ENCODE results near the gene TGM5. TPM values are rescaled to one million over a fixed set of nuclear protein-coding genes. Genes with fewer than 3 reads are reported as not detected.

Gene TGM5
- total and polyA plus RNA-seq, 2 donors (not counting 3 experiments of a cell fraction or from before 2014, with no cell fraction given) = not detected

GRCh38 chr15:43212951-43213350 lies 53.8 kb downstream of the TGM5 start:
- no peaks in the 10 kb centered on the region for H3K79me2 ChIP-seq (ENCODE audit: control insufficient read depth, insufficient read depth, low read length)
- H3K9me1 ChIP-seq (replicated peaks; ENCODE audit: control insufficient read depth, extremely low read depth, insufficient read depth, low read length) = no peaks in the 10 kb centered on the region
- H3K27ac ChIP-seq (ENCODE audit: insufficient read depth, low read depth, low read length) = no peak overlapping the region
- no peaks in the 10 kb centered on the region for H4K20me1 ChIP-seq (replicated peaks; ENCODE audit: control insufficient read depth, extremely low read depth, insufficient read depth, low read length)
- FAIRE-seq (no peak), DNase-seq (ENCODE audit: low read depth, low spot score) (no peak)
- intact Hi-C loops (cut with micrococcal nuclease) = no loop called here
- no peak overlapping the region for H3K4me3 ChIP-seq (replicated peaks in 1 of 3; ENCODE audit: insufficient read depth in 1 of 3, low read depth in 1 of 3, low read length in 3 of 3)
- no peak overlapping the region for H2AFZ ChIP-seq (ENCODE audit: low read depth, low read length)
- dilution Hi-C loops (cut with MboI; ENCODE audit: extremely low pct_ligation_motif_present, low sequenced_read_pairs) = no loop called here
- no peaks in the 10 kb centered on the region for H3K9me3 ChIP-seq (replicated peaks; ENCODE audit: control insufficient read depth, insufficient read depth, low read length)
- CTCF ChIA-PET = interaction anchor here (0.9 to 3.8 kb wide), 3 partner anchors 9 to 73 kb away, joined by 3 to 27 read pairs (median 26); no protein-coding TSS in a partner anchor
- H3K4me2 ChIP-seq (ENCODE audit: insufficient read depth, low read length) = no peak overlapping the region
- H3K9ac ChIP-seq (replicated peaks; ENCODE audit: extremely low read depth, insufficient read depth, low read length) = no peak overlapping the region
- peaks cover 3 to 12% of the 10 kb centered on the region in 2 experiments for H3K27me3 ChIP-seq (ENCODE audit: control insufficient read depth in 2 of 2, insufficient read depth in 2 of 2, low read length in 2 of 2)
- TF ChIP-seq MYC (IDR thresholded peaks at IDR 0.05; ENCODE audit: low read depth, low read length) (no peak), POLR2A (IDR thresholded peaks at IDR 0.05; ENCODE audit: low read depth, low read length) (no peak), GATA2 (IDR thresholded peaks at IDR 0.05; ENCODE audit: insufficient read depth, insufficient read length, low read depth, low read length) (no peak), FOS (IDR thresholded peaks at IDR 0.05; ENCODE audit: borderline replicate concordance, insufficient read depth, low read length) (no peak), POLR2AphosphoS5 (IDR thresholded peaks at IDR 0.05; ENCODE audit: insufficient read depth, low read depth, low read length) (no peak), JUN (IDR thresholded peaks at IDR 0.05; ENCODE audit: borderline replicate concordance, insufficient read depth, insufficient read length, low read depth) (no peak), EZH2 (IDR thresholded peaks at IDR 0.05; ENCODE audit: borderline replicate concordance, low read depth, low read length, severe bottlenecking) (no peak)
- TF ChIP-seq, protein P1, sequence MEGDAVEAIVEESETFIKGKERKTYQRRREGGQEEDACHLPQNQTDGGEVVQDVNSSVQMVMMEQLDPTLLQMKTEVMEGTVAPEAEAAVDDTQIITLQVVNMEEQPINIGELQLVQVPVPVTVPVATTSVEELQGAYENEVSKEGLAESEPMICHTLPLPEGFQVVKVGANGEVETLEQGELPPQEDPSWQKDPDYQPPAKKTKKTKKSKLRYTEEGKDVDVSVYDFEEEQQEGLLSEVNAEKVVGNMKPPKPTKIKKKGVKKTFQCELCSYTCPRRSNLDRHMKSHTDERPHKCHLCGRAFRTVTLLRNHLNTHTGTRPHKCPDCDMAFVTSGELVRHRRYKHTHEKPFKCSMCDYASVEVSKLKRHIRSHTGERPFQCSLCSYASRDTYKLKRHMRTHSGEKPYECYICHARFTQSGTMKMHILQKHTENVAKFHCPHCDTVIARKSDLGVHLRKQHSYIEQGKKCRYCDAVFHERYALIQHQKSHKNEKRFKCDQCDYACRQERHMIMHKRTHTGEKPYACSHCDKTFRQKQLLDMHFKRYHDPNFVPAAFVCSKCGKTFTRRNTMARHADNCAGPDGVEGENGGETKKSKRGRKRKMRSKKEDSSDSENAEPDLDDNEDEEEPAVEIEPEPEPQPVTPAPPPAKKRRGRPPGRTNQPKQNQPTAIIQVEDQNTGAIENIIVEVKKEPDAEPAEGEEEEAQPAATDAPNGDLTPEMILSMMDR (IDR thresholded peaks at IDR 0.05; ENCODE audit: extremely low read depth in 1 of 2, insufficient read depth in 1 of 2, low read depth in 1 of 2, low read length in 2 of 2) = no peak
- TF ChIP-seq, protein P2, sequence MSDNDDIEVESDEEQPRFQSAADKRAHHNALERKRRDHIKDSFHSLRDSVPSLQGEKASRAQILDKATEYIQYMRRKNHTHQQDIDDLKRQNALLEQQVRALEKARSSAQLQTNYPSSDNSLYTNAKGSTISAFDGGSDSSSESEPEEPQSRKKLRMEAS (IDR thresholded peaks at IDR 0.05; ENCODE audit: insufficient read depth, insufficient read length) = no peak
- H3K36me3 ChIP-seq (ENCODE audit: control insufficient read depth in 2 of 2, extremely low read depth in 1 of 2, insufficient read depth in 2 of 2, low read length in 2 of 2) = no peaks in the 10 kb centered on the region
- no peaks in the 10 kb centered on the region for H3K4me1 ChIP-seq (ENCODE audit: control insufficient read depth, extremely low read depth, insufficient read depth, low read length)
- POLR2A ChIA-PET = no interaction called here
- BruUV-seq (replicated peaks) = no TSS peak
